ENCODE measurements around the gene EIF6. TPM values are rescaled to one million over a fixed set of nuclear protein-coding genes. Genes with fewer than 3 reads are reported as not detected.

The EIF6 gene
- total RNA-seq, 2 experiments from 2014 or later, result 106 to 113 TPM

- no peak for TF ChIP-seq CTCF (conservative IDR thresholded peaks at IDR 0.05; ENCODE audit: low read length)
- TF ChIP-seq EZH2phosphoT487 (IDR thresholded peaks at IDR 0.05; ENCODE audit: borderline replicate concordance, low read depth, low read length), result no peak
- intact Hi-C loops (cut with micrococcal nuclease; ENCODE audit: unreplicated experiment), result no loop called here
- no peak overlapping the region for H3K27ac ChIP-seq (ENCODE audit: low read depth, low read length, poor library complexity, severe bottlenecking)
- H3K4me1 ChIP-seq (ENCODE audit: insufficient read depth, low read length, poor library complexity, severe bottlenecking), result peaks cover 5% of the 10 kb centered on the region
- no peaks in the 10 kb centered on the region for H3K9me3 ChIP-seq (ENCODE audit: low read length)
- no peaks in the 10 kb centered on the region; the same call in 1 of the 2 replicates for H3K36me3 ChIP-seq (ENCODE audit: insufficient read depth, low read length)
- no peak overlapping the region for H3K4me2 ChIP-seq (ENCODE audit: low read length)
- no peaks in the 10 kb centered on the region for H3K79me2 ChIP-seq (ENCODE audit: insufficient read depth, low read depth, low read length)
- BruUV-seq (replicated peaks), result TSS peak; percentile 47
- no peaks in the 10 kb centered on the region for H4K20me1 ChIP-seq (ENCODE audit: insufficient read depth, low read length)
- no peak overlapping the region for H3K4me3 ChIP-seq (ENCODE audit: low read depth, low read length, poor library complexity, severe bottlenecking)
- no peak overlapping the region for H2AFZ ChIP-seq (ENCODE audit: low read length)
- ChIA-PET POLR2A (interaction anchor here (0.7 kb wide), 1 partner anchor 151 kb away, joined by 3 read pairs; no protein-coding TSS in a partner anchor), CTCF (ENCODE audit: unreplicated experiment) (interaction anchor here (0.6 kb wide), 1 partner anchor 237 kb away, joined by 3 read pairs; no protein-coding TSS in a partner anchor)
- no peak for DNase-seq (ENCODE audit: low spot score)
- H3K9me2 ChIP-seq (ENCODE audit: insufficient read depth, low read length), result no peaks in the 10 kb centered on the region
These were observed 18.1 kb upstream of the EIF6 start for GRCh38 chr20:35302421-35303335.

GRCh38 chr20:35301426-35301825 is 16.9 kb upstream of the EIF6 start:
- H3K79me2 ChIP-seq (ENCODE audit: insufficient read depth, low read depth, low read length), result no peaks in the 10 kb centered on the region
- ChIA-PET CTCF (ENCODE audit: unreplicated experiment) (no interaction called here), POLR2A (no interaction called here)
- no peak for DNase-seq (ENCODE audit: low spot score)
- no peaks in the 10 kb centered on the region; the same call in 1 of the 2 replicates for H3K36me3 ChIP-seq (ENCODE audit: insufficient read depth, low read length)
- no peak overlapping the region for H3K27ac ChIP-seq (ENCODE audit: low read depth, low read length, poor library complexity, severe bottlenecking)
- H3K9me3 ChIP-seq (ENCODE audit: low read length), result no peaks in the 10 kb centered on the region
- H3K9me2 ChIP-seq (ENCODE audit: insufficient read depth, low read length), result no peaks in the 10 kb centered on the region
- H4K20me1 ChIP-seq (ENCODE audit: insufficient read depth, low read length), result no peaks in the 10 kb centered on the region
- H2AFZ ChIP-seq (ENCODE audit: low read length), result no peak overlapping the region
- peaks cover 5% of the 10 kb centered on the region for H3K4me1 ChIP-seq (ENCODE audit: insufficient read depth, low read length, poor library complexity, severe bottlenecking)
- TF ChIP-seq EZH2phosphoT487 (IDR thresholded peaks at IDR 0.05; ENCODE audit: borderline replicate concordance, low read depth, low read length), result no peak
- TF ChIP-seq CTCF (conservative IDR thresholded peaks at IDR 0.05; ENCODE audit: low read length), result no peak
- H3K4me2 ChIP-seq (ENCODE audit: low read length), result no peak overlapping the region
- H3K4me3 ChIP-seq (ENCODE audit: low read depth, low read length, poor library complexity, severe bottlenecking), result no peak overlapping the region
- intact Hi-C loops (cut with micrococcal nuclease; ENCODE audit: unreplicated experiment), result no loop called here
- BruUV-seq (replicated peaks), result no TSS peak
